Activated CD4-positive, alpha-beta memory T cell treated with anti-CD3 and anti-CD28 coated beads, Interleukin-2, amount 10 ng/mL, durations not matched to agents 7 days and 5 days (primary cell): ENCODE data around the gene GBF1. TPM values are rescaled to one million over a fixed set of nuclear protein-coding genes. Genes with fewer than 3 reads are reported as not detected.

ENCODE experiments used
- CTCF ChIA-PET: fragments of 350-600 bp; sonication (Branson Sonifier 250); formaldehyde crosslinking; loops from one replicate; lab custom pipeline; 2021; ENCODE audit warnings: antibody characterized with exemption, inconsistent platforms; lab: Charles Lee
- POLR2A ChIA-PET: fragments of 350-600 bp; sonication (Branson Sonifier 250); formaldehyde crosslinking; loops from one replicate; lab custom pipeline; 2021; ENCODE audit warnings: antibody characterized with exemption; lab: Charles Lee
- DNase-seq: peaks from one replicate; pipeline ENCODE4 v3.0.0-alpha.2; 2020
- H3K27ac Mint-ChIP-seq: one replicate; pipeline ENCODE4 v1.8.0; 2021; ENCODE audit warnings: mild to moderate bottlenecking, mixed read lengths
- H3K27me3 Mint-ChIP-seq: one replicate; pipeline ENCODE4 v1.8.0; 2021; ENCODE audit warnings: mixed read lengths
- H3K36me3 Mint-ChIP-seq: one replicate; pipeline ENCODE4 v1.8.0; 2021; ENCODE audit warnings: low read depth, mixed read lengths
- H3K4me1 Mint-ChIP-seq: one replicate; pipeline ENCODE4 v1.8.0; 2021; ENCODE audit warnings: mixed read lengths
- H3K4me3 Mint-ChIP-seq: one replicate; pipeline ENCODE4 v1.8.0; 2021; ENCODE audit warnings: mild to moderate bottlenecking, mixed read lengths
- H3K9me3 Mint-ChIP-seq: one replicate; pipeline ENCODE4 v1.8.0; 2021; ENCODE audit warnings: mixed read lengths
- total RNA-seq, 2 experiments: library from RNA; stranded (reverse); gene quantifications; one replicate each; pipeline ENCODE4 v1.2.3, GENCODE V29; 2021

The GBF1 gene
- total RNA-seq, 2 experiments from 2014 or later = 42.4 to 43.1 TPM

DNA sequence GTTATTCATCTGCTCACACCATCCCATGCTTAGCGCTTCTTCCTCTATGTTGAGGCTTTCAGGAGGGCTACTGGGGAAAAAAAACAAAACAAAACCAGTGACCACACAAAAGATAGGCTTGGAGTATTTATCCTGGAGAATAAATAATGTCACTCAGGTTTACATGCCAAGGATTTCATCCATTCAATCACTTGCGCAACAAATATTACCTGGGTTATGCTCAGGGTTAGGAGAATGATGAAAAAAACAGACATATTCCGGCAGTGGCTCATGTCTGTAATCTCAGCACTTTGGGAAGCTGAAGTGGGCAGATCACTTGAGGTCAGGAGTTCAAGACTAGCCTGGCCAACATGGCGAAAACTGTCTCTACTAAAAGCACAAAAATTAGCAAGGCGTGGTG, 22.5 kb upstream of the GBF1 start:
- POLR2A ChIA-PET = no interaction called here
- CTCF ChIA-PET = interaction anchor here (0.6 to 1.3 kb wide), 2 partner anchors 34 to 53 kb away, joined by 4 to 7 read pairs; no protein-coding TSS in a partner anchor
- no peak overlapping the region for H3K4me3 Mint-ChIP-seq

DNA sequence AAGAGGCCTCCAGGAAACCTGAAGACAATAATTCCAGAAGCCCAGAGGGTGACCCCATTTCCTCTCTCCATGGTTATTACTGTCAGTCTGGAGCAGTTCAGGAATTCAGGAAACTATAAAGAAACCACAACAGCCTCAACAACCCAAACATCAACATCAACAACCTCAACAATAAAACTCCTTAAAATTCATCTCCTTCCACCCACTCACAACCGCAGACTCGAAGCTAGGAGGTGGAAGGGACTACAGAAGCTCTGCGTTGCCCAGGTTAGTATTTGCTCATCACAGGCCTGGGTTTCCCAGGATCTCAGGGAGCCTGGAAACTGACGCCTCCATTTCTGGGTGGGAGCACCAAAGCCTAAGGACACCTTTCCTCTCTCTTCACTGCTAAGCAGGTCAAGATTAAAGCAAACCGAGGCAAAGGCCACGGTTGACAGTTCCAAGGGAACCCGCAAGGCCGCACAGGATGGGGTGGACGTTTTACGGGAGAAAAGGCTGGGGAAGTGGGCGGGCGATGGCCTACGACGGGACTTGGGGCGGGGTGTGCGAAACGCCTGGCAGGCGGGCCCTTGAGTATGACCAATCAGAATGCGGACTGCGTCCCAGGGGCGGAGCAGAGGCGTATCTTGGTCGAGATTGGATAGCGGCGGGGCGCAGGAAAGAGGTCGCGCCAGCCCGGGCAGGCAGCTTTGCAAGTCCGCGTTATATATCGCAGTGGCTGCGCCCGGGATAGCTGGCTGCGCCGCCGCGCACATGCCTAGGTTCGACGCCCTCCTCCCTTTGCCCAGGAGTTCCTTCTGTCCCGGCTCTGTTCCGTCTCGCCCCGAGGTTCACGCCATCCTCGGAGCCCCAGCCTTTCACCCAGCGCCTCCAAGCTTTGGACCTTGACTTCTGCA, 19.4 kb upstream of the GBF1 start, which contains the start of gene ELOVL3:
TSS of gene ELOVL3 (plus strand) at position 654 of the 896 bp plus-strand sequence. CDS start 250 bp downstream, outside the sequence.
- peak within 1 kb of the TSS; percentile 44 for H3K27ac Mint-ChIP-seq
- H3K4me3 Mint-ChIP-seq = peak within 1 kb of the TSS; percentile 63
- peaks cover 26% of the 10 kb centered on the region for H3K4me1 Mint-ChIP-seq
- DNase-seq = peak; percentile 90
- POLR2A ChIA-PET = interaction anchor here (0.8 to 2.7 kb wide), 8 partner anchors 19 to 224 kb away, joined by 3 to 12 read pairs (median 4); partner anchors contain the start of genes GBF1 and NFKB2
- H3K36me3 Mint-ChIP-seq = no peaks in the 10 kb centered on the region
- H3K27me3 Mint-ChIP-seq = peaks cover 67% of the 10 kb centered on the region
- CTCF ChIA-PET = interaction anchor here (1.0 to 12.8 kb wide), 4 partner anchors 37 to 171 kb away, joined by 4 to 593 read pairs (median 117); partner anchors contain the start of gene NFKB2
- no peaks in the 10 kb centered on the region for H3K9me3 Mint-ChIP-seq

More for the DNA sequence above, 22.5 kb upstream of the GBF1 start:
- peaks cover 44% of the 10 kb centered on the region for H3K27me3 Mint-ChIP-seq
- no peak overlapping the region for H3K27ac Mint-ChIP-seq
- no peak for DNase-seq
- no peaks in the 10 kb centered on the region for H3K9me3 Mint-ChIP-seq
- H3K4me1 Mint-ChIP-seq = peaks cover 16% of the 10 kb centered on the region
- no peaks in the 10 kb centered on the region for H3K36me3 Mint-ChIP-seq

DNA sequence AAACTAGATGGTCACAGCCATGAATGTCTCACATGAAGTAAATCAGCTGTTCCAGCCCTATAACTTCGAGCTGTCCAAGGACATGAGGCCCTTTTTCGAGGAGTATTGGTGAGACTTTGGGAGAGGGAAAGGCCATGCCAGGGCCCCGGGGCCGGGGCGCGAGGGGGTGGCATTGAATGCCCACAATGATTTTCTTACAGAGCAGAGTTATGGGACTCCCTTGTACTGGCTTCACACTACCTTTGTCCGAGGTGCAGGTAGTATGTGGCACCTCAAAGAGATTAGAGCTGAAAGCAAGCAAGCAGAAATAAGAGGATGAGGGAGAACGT, 18.8 kb upstream of the GBF1 start:
- H3K4me1 Mint-ChIP-seq = peaks cover 28% of the 10 kb centered on the region
- H3K36me3 Mint-ChIP-seq = no peaks in the 10 kb centered on the region
- ChIA-PET POLR2A (interaction anchor here (0.8 to 2.7 kb wide), 10 partner anchors 9 to 224 kb away, joined by 3 to 12 read pairs (median 3); partner anchors contain the start of genes GBF1 and NFKB2), CTCF (interaction anchor here (0.5 to 12.8 kb wide), 5 partner anchors 19 to 171 kb away, joined by 3 to 593 read pairs (median 35); partner anchors contain the start of genes GBF1 and NFKB2)
- peak overlapping the region; percentile 63 for H3K4me3 Mint-ChIP-seq
- DNase-seq = no peak
- H3K9me3 Mint-ChIP-seq = no peaks in the 10 kb centered on the region
- H3K27ac Mint-ChIP-seq = no peak overlapping the region
- peaks cover 61% of the 10 kb centered on the region for H3K27me3 Mint-ChIP-seq

DNA sequence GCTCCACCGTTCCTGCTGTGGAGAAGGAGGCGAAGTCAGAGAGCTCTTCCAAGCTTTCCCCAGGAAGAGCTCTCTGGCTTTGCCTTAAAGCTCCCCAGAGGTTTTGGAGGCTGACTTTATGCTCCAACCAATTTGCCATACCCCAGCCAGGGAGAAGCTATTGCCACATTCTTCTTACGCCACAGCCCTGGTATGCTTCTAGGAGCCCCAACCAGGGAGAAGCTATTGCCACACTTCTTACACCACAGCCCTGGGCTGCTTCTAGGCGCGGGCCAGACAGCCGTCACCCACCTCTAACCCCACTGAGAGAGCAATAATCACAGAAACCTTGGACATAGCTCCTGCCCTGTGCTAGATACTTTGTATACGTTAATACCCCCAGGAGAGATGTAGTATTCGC, 18.3 kb upstream of the GBF1 start:
- H3K4me1 Mint-ChIP-seq = peaks cover 29% of the 10 kb centered on the region
- H3K4me3 Mint-ChIP-seq = no peak overlapping the region
- H3K9me3 Mint-ChIP-seq = no peaks in the 10 kb centered on the region
- H3K27ac Mint-ChIP-seq = no peak overlapping the region
- peaks cover 64% of the 10 kb centered on the region for H3K27me3 Mint-ChIP-seq
- POLR2A ChIA-PET = interaction anchor here (0.8 to 2.7 kb wide), 8 partner anchors 9 to 177 kb away, joined by 3 to 12 read pairs (median 4); partner anchors contain the start of genes GBF1 and NFKB2
- DNase-seq = no peak
- H3K36me3 Mint-ChIP-seq = no peaks in the 10 kb centered on the region
- CTCF ChIA-PET = interaction anchor here (0.5 to 12.8 kb wide), 4 partner anchors 18 to 170 kb away, joined by 3 to 593 read pairs (median 117); partner anchors contain the start of genes GBF1 and NFKB2

DNA sequence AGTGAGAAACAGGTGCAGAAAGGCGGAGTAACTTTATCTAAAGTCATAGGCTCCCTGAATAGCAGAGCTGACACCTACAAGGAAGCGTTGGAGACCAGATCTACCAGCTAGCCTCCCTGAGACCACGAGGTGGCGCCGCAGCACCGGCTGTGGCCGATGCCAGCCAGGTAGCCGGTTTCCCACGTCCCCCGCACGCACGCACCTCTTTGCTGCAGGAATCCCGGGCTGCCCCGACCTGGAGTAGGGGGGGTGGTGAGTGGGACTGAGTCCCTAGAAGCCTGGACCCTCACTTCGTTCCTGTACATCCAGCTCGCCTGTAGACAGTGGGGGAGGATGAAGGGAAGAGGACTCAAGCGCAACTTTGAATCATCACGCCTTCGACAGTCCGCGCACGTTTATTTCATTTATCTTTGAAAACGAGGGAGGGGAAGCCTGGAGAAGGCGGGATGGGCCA, 15.5 kb upstream of the GBF1 start:
- DNase-seq = peak; percentile 88
- peaks cover 59% of the 10 kb centered on the region for H3K27me3 Mint-ChIP-seq
- no peaks in the 10 kb centered on the region for H3K36me3 Mint-ChIP-seq
- H3K4me3 Mint-ChIP-seq = peak overlapping the region; percentile 73
- no peak overlapping the region for H3K27ac Mint-ChIP-seq
- peaks cover 29% of the 10 kb centered on the region for H3K4me1 Mint-ChIP-seq
- POLR2A ChIA-PET = interaction anchor here (0.9 to 4.3 kb wide), 12 partner anchors 16 to 354 kb away, joined by 3 to 39 read pairs (median 6); partner anchors contain the start of genes C10orf95, FBXL15, GBF1 and NFKB2
- CTCF ChIA-PET = interaction anchor here (0.5 to 12.8 kb wide), 39 partner anchors 10 to 416 kb away, joined by 3 to 593 read pairs (median 9); partner anchors contain the start of genes CUEDC2, FBXL15, GBF1 and NFKB2
- no peaks in the 10 kb centered on the region for H3K9me3 Mint-ChIP-seq

DNA sequence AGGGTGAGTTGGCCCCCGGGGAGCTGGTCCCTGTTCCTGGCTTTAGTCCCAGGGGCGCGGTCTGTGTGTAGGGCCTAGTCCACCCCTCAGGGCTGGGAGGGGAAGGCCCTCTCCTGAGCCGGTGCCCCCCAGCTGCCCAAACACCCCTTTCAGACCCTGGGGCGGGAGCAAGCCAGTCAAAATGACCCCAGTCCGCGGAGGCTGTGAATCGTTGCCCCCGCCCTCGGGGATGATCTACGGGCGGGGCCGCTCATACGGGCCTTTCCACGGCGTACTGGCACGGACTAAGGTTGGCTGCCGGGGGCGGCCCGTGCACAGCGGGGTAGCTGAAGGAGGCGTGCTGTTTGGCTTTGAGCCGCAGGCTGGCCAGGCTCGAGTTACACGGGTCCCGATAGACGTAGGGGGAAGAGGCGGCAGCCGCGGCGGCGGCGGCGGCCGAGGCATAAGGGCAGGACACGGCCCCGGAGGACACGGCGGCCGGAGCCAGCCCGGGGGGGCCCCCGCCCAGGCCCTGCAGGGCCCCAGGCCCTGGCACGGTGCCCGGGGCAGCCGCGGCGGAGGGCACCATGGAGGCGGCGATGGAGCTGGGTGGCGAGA, 15.0 kb upstream of the GBF1 start:
- peak overlapping the region; percentile 73 for H3K4me3 Mint-ChIP-seq
- peaks cover 60% of the 10 kb centered on the region for H3K27me3 Mint-ChIP-seq
- POLR2A ChIA-PET = interaction anchor here (0.7 to 4.3 kb wide), 15 partner anchors 15 to 354 kb away, joined by 3 to 39 read pairs (median 4); partner anchors contain the start of genes C10orf95, FBXL15, GBF1 and NFKB2
- peak; percentile 28 for DNase-seq
- peaks cover 29% of the 10 kb centered on the region for H3K4me1 Mint-ChIP-seq
- no peaks in the 10 kb centered on the region for H3K36me3 Mint-ChIP-seq
- CTCF ChIA-PET = interaction anchor here (0.6 to 12.8 kb wide), 48 partner anchors 10 to 416 kb away, joined by 3 to 593 read pairs (median 8); partner anchors contain the start of genes ACTR1A, CUEDC2, FBXL15 and GBF1
- H3K9me3 Mint-ChIP-seq = no peaks in the 10 kb centered on the region
- no peak overlapping the region for H3K27ac Mint-ChIP-seq

DNA sequence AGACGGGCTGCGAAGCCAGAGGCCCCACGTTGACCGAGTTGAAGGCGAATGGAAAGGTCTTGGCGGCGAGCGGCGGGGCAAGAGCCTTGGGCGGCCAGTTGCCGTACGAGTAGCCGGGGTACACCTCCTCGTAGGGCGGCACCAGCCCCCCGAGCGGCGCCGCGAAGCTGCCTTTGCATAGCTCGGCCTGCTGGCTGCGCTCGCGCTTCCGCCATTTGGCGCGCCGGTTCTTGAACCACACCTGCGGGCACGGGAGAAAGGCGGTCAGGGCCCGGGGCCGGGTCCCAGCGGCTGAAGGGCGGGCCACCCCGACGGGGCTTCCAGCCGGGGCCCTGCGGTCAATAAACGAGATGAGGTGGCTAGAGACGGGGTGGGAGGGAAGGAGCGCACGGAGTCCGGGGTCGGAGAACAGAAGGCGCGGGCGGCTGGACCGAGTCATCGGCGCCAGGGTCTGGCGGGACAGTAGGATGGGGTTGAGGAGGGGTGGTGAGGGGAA, 14.4 kb upstream of the GBF1 start:
- H3K27me3 Mint-ChIP-seq = peaks cover 63% of the 10 kb centered on the region
- CTCF ChIA-PET = interaction anchor here (0.6 to 12.8 kb wide), 49 partner anchors 9 to 415 kb away, joined by 3 to 593 read pairs (median 7); partner anchors contain the start of genes ACTR1A, C10orf95, CUEDC2 and FBXL15
- POLR2A ChIA-PET = interaction anchor here (0.7 to 4.3 kb wide), 12 partner anchors 15 to 220 kb away, joined by 3 to 39 read pairs (median 6); partner anchors contain the start of genes C10orf95, FBXL15, GBF1 and NFKB2

DNA sequence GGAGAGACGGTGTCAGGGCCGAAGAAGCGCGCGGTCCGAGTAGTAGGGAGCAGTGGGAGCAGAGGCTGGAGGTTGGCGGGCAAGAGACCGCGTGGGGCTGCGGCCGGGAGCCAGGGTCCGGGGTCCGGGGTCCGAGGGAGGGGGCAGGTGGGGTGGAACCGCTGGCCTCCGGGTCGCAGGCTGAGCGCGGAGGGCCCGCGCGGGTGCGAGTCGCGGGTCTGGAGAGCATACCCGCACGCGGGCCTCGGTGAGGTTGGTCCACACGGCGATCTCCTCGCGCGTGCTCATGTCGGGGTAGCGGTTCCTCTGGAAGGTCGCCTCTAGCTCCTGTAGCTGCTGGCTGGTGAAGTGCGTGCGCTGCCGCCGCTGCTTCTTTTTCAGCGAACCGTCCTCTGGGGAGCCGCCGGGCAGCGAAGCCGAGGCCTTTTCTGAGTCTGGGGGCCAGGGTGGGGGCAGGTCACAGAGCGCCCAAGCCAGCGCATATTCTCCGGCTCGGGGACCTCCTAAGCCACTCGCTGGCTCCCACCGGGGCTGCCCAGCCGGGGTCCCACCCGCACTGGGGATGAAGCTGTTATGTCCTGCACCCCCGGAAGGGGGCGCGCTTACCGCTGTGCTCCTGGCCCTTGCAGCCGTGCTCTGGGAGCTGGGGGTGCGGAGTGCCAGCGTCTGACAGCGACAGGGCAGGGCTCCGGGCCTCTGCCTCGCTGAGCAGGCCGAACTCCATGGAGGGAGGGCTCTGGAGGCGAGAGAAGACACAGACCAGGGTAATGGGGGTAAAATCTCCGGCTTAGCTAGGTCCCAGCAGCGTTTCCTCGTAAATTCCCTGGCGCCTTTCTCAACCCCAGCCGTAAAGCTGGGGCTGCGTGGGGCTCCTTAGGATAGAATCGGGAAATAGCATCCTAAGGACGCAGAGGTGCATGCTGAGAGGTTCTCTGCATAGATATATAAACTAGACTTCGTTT, 13.7 kb upstream of the GBF1 start:
- DNase-seq = peak; percentile 75
- H3K27me3 Mint-ChIP-seq = peaks cover 55% of the 10 kb centered on the region
- peaks cover 16% of the 10 kb centered on the region for H3K4me1 Mint-ChIP-seq
- H3K4me3 Mint-ChIP-seq = peak overlapping the region; percentile 73
- CTCF ChIA-PET = interaction anchor here (0.6 to 12.8 kb wide), 55 partner anchors 9 to 415 kb away, joined by 3 to 593 read pairs (median 5); partner anchors contain the start of genes C10orf95, FBXL15, GBF1 and NFKB2
- no peaks in the 10 kb centered on the region for H3K9me3 Mint-ChIP-seq
- POLR2A ChIA-PET = interaction anchor here (0.6 to 4.3 kb wide), 15 partner anchors 11 to 249 kb away, joined by 3 to 39 read pairs (median 3); partner anchors contain the start of genes FBXL15, GBF1 and NFKB2
- no peaks in the 10 kb centered on the region for H3K36me3 Mint-ChIP-seq
- no peak overlapping the region for H3K27ac Mint-ChIP-seq

More for the DNA sequence above, 14.4 kb upstream of the GBF1 start:
- H3K27ac Mint-ChIP-seq = no peak overlapping the region
- DNase-seq = peak; percentile 61
- no peaks in the 10 kb centered on the region for H3K36me3 Mint-ChIP-seq
- peaks cover 24% of the 10 kb centered on the region for H3K4me1 Mint-ChIP-seq
- peak overlapping the region; percentile 73 for H3K4me3 Mint-ChIP-seq
- H3K9me3 Mint-ChIP-seq = no peaks in the 10 kb centered on the region

DNA sequence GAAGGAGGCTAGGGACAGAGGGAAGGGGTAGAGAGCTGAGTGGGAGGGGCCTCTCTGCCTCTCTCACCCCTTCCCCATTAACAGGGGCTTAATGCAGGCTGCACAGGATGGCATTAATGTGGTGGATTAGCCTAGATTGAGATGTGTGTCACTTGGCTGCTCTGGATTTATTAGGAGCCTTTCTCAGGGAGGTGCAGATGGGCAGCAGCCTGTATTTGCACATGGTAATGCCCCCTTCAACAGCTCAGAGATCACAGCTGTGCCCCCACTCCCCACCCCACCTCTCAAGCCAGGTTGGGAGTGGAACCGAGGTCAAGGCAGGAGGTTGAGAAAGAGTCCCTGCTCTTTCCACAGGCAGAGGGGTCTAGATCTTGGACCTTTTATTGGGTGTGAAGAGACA, 11.3 kb upstream of the GBF1 start:
- H3K27ac Mint-ChIP-seq = no peak overlapping the region
- H3K4me1 Mint-ChIP-seq = peaks cover 13% of the 10 kb centered on the region
- ChIA-PET CTCF (interaction anchor here (2.1 to 12.8 kb wide), 2 partner anchors 64 to 118 kb away, joined by 6 to 593 read pairs; no protein-coding TSS in a partner anchor), POLR2A (interaction anchor here (4.7 kb wide), 1 partner anchor 11 kb away, joined by 16 read pairs; the partner anchor contains the start of gene GBF1)
- H3K36me3 Mint-ChIP-seq = no peaks in the 10 kb centered on the region
- no peak overlapping the region for H3K4me3 Mint-ChIP-seq
- DNase-seq = no peak
- H3K27me3 Mint-ChIP-seq = peaks cover 47% of the 10 kb centered on the region
- no peaks in the 10 kb centered on the region for H3K9me3 Mint-ChIP-seq

DNA sequence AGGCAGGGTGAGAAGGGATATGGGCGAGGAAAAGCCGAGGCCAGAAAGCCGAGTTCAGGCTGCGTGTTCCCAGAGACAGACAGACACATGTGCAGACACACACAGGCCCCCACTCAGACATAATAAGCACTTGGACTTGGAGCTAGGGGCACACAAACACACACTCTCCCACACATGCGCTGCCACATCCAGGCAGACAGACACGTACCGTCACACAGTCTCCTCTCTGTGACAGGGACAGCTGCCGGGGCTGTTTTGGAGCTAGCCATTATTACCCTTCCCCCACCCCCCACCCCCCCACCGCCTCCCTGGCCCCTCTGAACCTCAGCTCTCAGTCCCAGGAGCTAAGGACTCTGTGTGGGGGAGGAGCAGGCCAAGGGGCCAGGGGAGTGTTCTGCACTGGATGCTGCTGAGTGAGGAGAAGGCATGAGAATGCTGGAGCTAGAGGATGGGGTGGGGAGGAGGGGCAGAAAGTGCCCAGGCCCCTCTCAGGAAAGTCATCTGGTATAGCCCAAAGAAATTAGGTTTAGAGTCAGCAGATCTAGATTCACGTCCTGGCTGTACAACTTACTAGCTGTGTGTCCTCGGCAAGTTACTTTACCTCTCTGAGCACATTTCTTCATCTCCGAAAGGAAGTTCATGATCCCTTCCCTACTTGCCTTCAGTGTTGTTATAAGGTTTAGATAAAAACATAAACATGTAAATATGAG, 10.3 kb upstream of the GBF1 start:
- POLR2A ChIA-PET = interaction anchor here (4.7 kb wide), 1 partner anchor 10 kb away, joined by 16 read pairs; the partner anchor contains the start of gene GBF1

More for the DNA sequence above, 10.3 kb upstream of the GBF1 start:
- Mint-ChIP-seq H3K27ac (no peak overlapping the region), H3K27me3 (peaks cover 48% of the 10 kb centered on the region), H3K4me3 (no peak overlapping the region), H3K9me3 (no peaks in the 10 kb centered on the region), H3K4me1 (peaks cover 10% of the 10 kb centered on the region), H3K36me3 (no peaks in the 10 kb centered on the region)
- no peak for DNase-seq
- CTCF ChIA-PET = interaction anchor here (0.9 to 12.8 kb wide), 4 partner anchors 65 to 269 kb away, joined by 3 to 593 read pairs (median 4); no protein-coding TSS in a partner anchor
